HG03108 (cell line): ENCODE measurements around the gene ZNF217.
"Not testable (repeated sequence)": the region's sequence is repeated elsewhere in the genome, so short reads cannot be mapped to it uniquely, and the experiment has no call there.

Experiments
- ATAC-seq: cut with Tn5 transposase; IDR thresholded peaks from one replicate; pipeline ENCODE4 v1.9.1; 2021; ENCODE audit warnings: moderate library complexity; ENCODE audit not compliant: unreplicated experiment

ZNF217 gene

GRCh38 chr20:53534037-53534436, 59.6 kb downstream of the ZNF217 start:
- ATAC-seq, result no peak

- ATAC-seq, result no peak
These were observed 60.1 kb downstream of the ZNF217 start for GRCh38 chr20:53533500-53533899.

- not testable (repeated sequence) for ATAC-seq
These were observed 60.9 kb downstream of the ZNF217 start for GRCh38 chr20:53532654-53533312.

- ATAC-seq, result no peak
These were observed 63.2 kb downstream of the ZNF217 start for GRCh38 chr20:53530440-53530839.

- no peak for ATAC-seq
These were observed 64.0 kb downstream of the ZNF217 start for GRCh38 chr20:53529658-53530057.

- no peak for ATAC-seq
These were observed 66.4 kb downstream of the ZNF217 start for GRCh38 chr20:53527196-53527595.

GRCh38 chr20:53524589-53525312, 68.9 kb downstream of the ZNF217 start:
- no peak for ATAC-seq

GRCh38 chr20:53523615-53524014, 70.0 kb downstream of the ZNF217 start:
- ATAC-seq, result not testable (repeated sequence)

GRCh38 chr20:53522696-53523095, 70.9 kb downstream of the ZNF217 start:
- no peak for ATAC-seq

GRCh38 chr20:53522026-53522425, 71.6 kb downstream of the ZNF217 start:
- ATAC-seq, result no peak

- ATAC-seq, result not testable (repeated sequence)
These were observed 72.2 kb downstream of the ZNF217 start for GRCh38 chr20:53521421-53521820.

GRCh38 chr20:53517146-53517545, 76.5 kb downstream of the ZNF217 start:
- no peak for ATAC-seq
